ENCODE results near the gene ADAMTS1.

Gene ADAMTS1

GRCh38 chr21:26836528-26836927 lies 8.7 kb downstream of the ADAMTS1 start:
- TF ChIP-seq POU2F2 (IDR thresholded peaks at IDR 0.05; ENCODE audit: low read depth, low read length), result no peak
- TF ChIP-seq POLR2AphosphoS5 (IDR thresholded peaks at IDR 0.05; ENCODE audit: low read depth, low read length), result no peak
- TF ChIP-seq PAX5 (IDR thresholded peaks at IDR 0.05; ENCODE audit: insufficient read depth, low read length, severe bottlenecking), result no peak
- no peak for TF ChIP-seq SPI1 (IDR thresholded peaks at IDR 0.05; ENCODE audit: low read depth, low read length)
- no peak for TF ChIP-seq POLR2A (IDR thresholded peaks at IDR 0.05; ENCODE audit: low read depth, low read length)
- no peak for TF ChIP-seq TAF1 (IDR thresholded peaks at IDR 0.05; ENCODE audit: low read depth, low read length)
- no peak for DNase-seq (ENCODE audit: insufficient read length, low spot score)
- no peak for FAIRE-seq

GRCh38 chr21:26835714-26836265 lies 9.4 kb downstream of the ADAMTS1 start:
- no peak for TF ChIP-seq POLR2A (IDR thresholded peaks at IDR 0.05; ENCODE audit: low read depth, low read length)
- no peak for TF ChIP-seq PAX5 (IDR thresholded peaks at IDR 0.05; ENCODE audit: insufficient read depth, low read length, severe bottlenecking)
- no peak for TF ChIP-seq POLR2AphosphoS5 (IDR thresholded peaks at IDR 0.05; ENCODE audit: low read depth, low read length)
- no peak for TF ChIP-seq POU2F2 (IDR thresholded peaks at IDR 0.05; ENCODE audit: low read depth, low read length)
- TF ChIP-seq TAF1 (IDR thresholded peaks at IDR 0.05; ENCODE audit: low read depth, low read length), result no peak
- TF ChIP-seq SPI1 (IDR thresholded peaks at IDR 0.05; ENCODE audit: low read depth, low read length), result no peak
- no peak for FAIRE-seq
- no peak for DNase-seq (ENCODE audit: insufficient read length, low spot score)

- no peak for FAIRE-seq
- TF ChIP-seq POLR2A (IDR thresholded peaks at IDR 0.05; ENCODE audit: low read depth, low read length), result no peak
- TF ChIP-seq SPI1 (IDR thresholded peaks at IDR 0.05; ENCODE audit: low read depth, low read length), result no peak
- TF ChIP-seq POLR2AphosphoS5 (IDR thresholded peaks at IDR 0.05; ENCODE audit: low read depth, low read length), result no peak
- TF ChIP-seq POU2F2 (IDR thresholded peaks at IDR 0.05; ENCODE audit: low read depth, low read length), result no peak
- no peak for TF ChIP-seq TAF1 (IDR thresholded peaks at IDR 0.05; ENCODE audit: low read depth, low read length)
- no peak for TF ChIP-seq PAX5 (IDR thresholded peaks at IDR 0.05; ENCODE audit: insufficient read depth, low read length, severe bottlenecking)
- no peak for DNase-seq (ENCODE audit: insufficient read length, low spot score)
Measured at GRCh38 chr21:26835027-26835713, 10.0 kb downstream of the ADAMTS1 start.

- no peak for FAIRE-seq
Measured at GRCh38 chr21:26834181-26834905, 10.9 kb downstream of the ADAMTS1 start.

GRCh38 chr21:26833460-26833939 lies 11.7 kb downstream of the ADAMTS1 start:
- TF ChIP-seq POLR2AphosphoS5 (IDR thresholded peaks at IDR 0.05; ENCODE audit: low read depth, low read length) (no peak), POU2F2 (IDR thresholded peaks at IDR 0.05; ENCODE audit: low read depth, low read length) (no peak), PAX5 (IDR thresholded peaks at IDR 0.05; ENCODE audit: insufficient read depth, low read length, severe bottlenecking) (no peak), TAF1 (IDR thresholded peaks at IDR 0.05; ENCODE audit: low read depth, low read length) (no peak), SPI1 (IDR thresholded peaks at IDR 0.05; ENCODE audit: low read depth, low read length) (no peak), POLR2A (IDR thresholded peaks at IDR 0.05; ENCODE audit: low read depth, low read length) (no peak)
- no peak for FAIRE-seq
- no peak for DNase-seq (ENCODE audit: insufficient read length, low spot score)

More at GRCh38 chr21:26834181-26834905, 10.9 kb downstream of the ADAMTS1 start:
- TF ChIP-seq POU2F2 (IDR thresholded peaks at IDR 0.05; ENCODE audit: low read depth, low read length), result no peak
- DNase-seq (ENCODE audit: insufficient read length, low spot score), result no peak

GRCh38 chr21:26833011-26833410 lies 12.2 kb downstream of the ADAMTS1 start:
- TF ChIP-seq SPI1 (IDR thresholded peaks at IDR 0.05; ENCODE audit: low read depth, low read length) (no peak), TAF1 (IDR thresholded peaks at IDR 0.05; ENCODE audit: low read depth, low read length) (no peak), POLR2A (IDR thresholded peaks at IDR 0.05; ENCODE audit: low read depth, low read length) (no peak), POLR2AphosphoS5 (IDR thresholded peaks at IDR 0.05; ENCODE audit: low read depth, low read length) (no peak), POU2F2 (IDR thresholded peaks at IDR 0.05; ENCODE audit: low read depth, low read length) (no peak), PAX5 (IDR thresholded peaks at IDR 0.05; ENCODE audit: insufficient read depth, low read length, severe bottlenecking) (no peak)
- DNase-seq (ENCODE audit: insufficient read length, low spot score) (no peak), FAIRE-seq (no peak)

GRCh38 chr21:26832546-26832945 lies 12.7 kb downstream of the ADAMTS1 start:
- TF ChIP-seq TAF1 (IDR thresholded peaks at IDR 0.05; ENCODE audit: low read depth, low read length) (no peak), POLR2A (IDR thresholded peaks at IDR 0.05; ENCODE audit: low read depth, low read length) (no peak), POLR2AphosphoS5 (IDR thresholded peaks at IDR 0.05; ENCODE audit: low read depth, low read length) (no peak), SPI1 (IDR thresholded peaks at IDR 0.05; ENCODE audit: low read depth, low read length) (no peak), POU2F2 (IDR thresholded peaks at IDR 0.05; ENCODE audit: low read depth, low read length) (no peak), PAX5 (IDR thresholded peaks at IDR 0.05; ENCODE audit: insufficient read depth, low read length, severe bottlenecking) (no peak)
- no peak for FAIRE-seq
- no peak for DNase-seq (ENCODE audit: insufficient read length, low spot score)

- DNase-seq (ENCODE audit: insufficient read length, low spot score) (no peak), FAIRE-seq (no peak)
- no peak for TF ChIP-seq SPI1 (IDR thresholded peaks at IDR 0.05; ENCODE audit: low read depth, low read length)
- TF ChIP-seq TAF1 (IDR thresholded peaks at IDR 0.05; ENCODE audit: low read depth, low read length), result no peak
- no peak for TF ChIP-seq POU2F2 (IDR thresholded peaks at IDR 0.05; ENCODE audit: low read depth, low read length)
- TF ChIP-seq POLR2A (IDR thresholded peaks at IDR 0.05; ENCODE audit: low read depth, low read length), result no peak
- no peak for TF ChIP-seq PAX5 (IDR thresholded peaks at IDR 0.05; ENCODE audit: insufficient read depth, low read length, severe bottlenecking)
- TF ChIP-seq POLR2AphosphoS5 (IDR thresholded peaks at IDR 0.05; ENCODE audit: low read depth, low read length), result no peak
Measured at GRCh38 chr21:26826801-26827200, 18.4 kb downstream of the ADAMTS1 start.

- FAIRE-seq (no peak), DNase-seq (ENCODE audit: insufficient read length, low spot score) (no peak)
- TF ChIP-seq SPI1 (IDR thresholded peaks at IDR 0.05; ENCODE audit: low read depth, low read length) (no peak), POLR2A (IDR thresholded peaks at IDR 0.05; ENCODE audit: low read depth, low read length) (no peak), POLR2AphosphoS5 (IDR thresholded peaks at IDR 0.05; ENCODE audit: low read depth, low read length) (no peak), PAX5 (IDR thresholded peaks at IDR 0.05; ENCODE audit: insufficient read depth, low read length, severe bottlenecking) (no peak), POU2F2 (IDR thresholded peaks at IDR 0.05; ENCODE audit: low read depth, low read length) (no peak), TAF1 (IDR thresholded peaks at IDR 0.05; ENCODE audit: low read depth, low read length) (no peak)
Measured at GRCh38 chr21:26820509-26820908, 24.7 kb downstream of the ADAMTS1 start.
